Putamen (tissue), 1 donor: ENCODE measurements around the gene PRKAR1B.

ENCODE experiments used
- DNase-seq: peaks from one replicate; pipeline ENCODE4 v3.0.0-alpha.2; 2016; ENCODE audit warnings: low spot score

The PRKAR1B gene

DNA sequence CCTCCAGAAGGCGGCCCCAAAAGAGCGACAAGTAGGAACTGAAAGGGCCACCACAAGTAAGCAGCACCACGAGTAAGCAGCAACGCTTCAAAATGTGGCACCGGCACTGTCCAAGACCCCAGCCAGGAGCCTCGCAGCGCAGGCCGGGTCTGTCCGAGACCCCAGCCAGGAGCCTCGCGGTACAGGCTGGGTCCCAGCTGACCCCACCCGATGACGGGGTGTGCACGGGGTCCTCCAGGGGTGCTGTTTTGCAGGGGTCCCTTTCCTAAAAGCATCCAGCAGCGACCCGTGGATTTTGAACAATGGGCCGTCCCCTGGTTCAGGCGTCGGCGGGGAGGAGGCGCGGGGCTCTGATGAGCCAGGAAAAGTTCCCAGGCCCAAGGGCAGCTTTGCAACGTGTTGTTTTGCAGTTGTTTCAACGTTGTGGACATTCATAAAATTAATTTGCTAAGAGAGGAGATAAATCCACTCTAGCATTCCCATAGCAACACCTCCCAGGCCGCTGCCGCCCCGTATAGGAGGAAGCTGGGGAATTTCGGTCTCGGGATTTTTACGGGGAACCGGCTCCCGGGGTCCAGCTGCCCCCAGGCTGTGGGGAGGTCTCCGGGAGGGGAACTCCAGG is 155.9 kb downstream of the PRKAR1B start:
- no peak for DNase-seq

- no peak for DNase-seq
These were observed 156.3 kb downstream of the PRKAR1B start for GRCh38 chr7:570801-571070.

- DNase-seq: no peak
These were observed 156.9 kb downstream of the PRKAR1B start for GRCh38 chr7:569996-570800.

DNA sequence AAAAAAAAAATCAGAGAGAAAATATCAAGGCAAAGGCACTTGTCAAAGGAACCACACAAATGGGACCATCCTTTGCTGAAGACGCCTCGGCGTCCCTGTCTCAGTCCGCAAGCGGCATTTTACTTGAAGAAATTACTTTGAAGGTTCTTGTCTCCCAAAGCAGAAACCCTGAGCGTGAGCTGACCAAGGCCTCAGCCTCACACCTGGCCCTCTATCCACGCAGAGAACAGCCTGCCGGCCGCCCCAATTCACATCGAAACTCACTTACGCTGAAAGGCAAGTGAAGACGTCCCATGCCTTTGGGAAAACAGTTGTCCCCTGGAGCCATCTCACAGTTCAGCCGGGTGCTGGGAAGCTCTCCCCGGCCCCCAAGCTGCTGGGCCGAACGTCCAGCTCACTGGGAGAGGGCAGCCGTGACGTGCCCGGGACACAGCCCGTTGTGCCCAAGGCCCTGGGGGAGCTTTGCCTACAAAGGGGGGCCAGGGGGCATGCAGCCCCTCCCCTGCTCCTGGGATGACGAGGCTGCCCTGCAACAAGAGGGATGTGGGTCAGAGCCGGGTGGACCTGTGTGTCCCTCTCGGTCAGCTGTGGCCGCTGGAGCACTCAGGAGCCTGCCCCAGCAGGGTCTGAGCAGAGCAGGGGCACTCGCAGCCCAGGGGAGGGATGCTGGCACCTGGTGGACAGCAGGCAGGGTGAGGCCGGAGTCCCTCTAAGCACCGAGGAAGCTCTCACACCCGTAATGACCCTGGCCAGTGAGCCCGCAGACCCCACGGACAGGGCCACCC is 157.8 kb downstream of the PRKAR1B start:
- DNase-seq: no peak

- DNase-seq: no peak
These were observed 158.8 kb downstream of the PRKAR1B start for GRCh38 chr7:568031-568951.

- DNase-seq: no peak
These were observed 159.7 kb downstream of the PRKAR1B start for GRCh38 chr7:567305-567883.

GRCh38 chr7:566100-566499 is 161.0 kb downstream of the PRKAR1B start:
- no peak for DNase-seq

GRCh38 chr7:564176-564865 is 162.8 kb downstream of the PRKAR1B start:
- no peak for DNase-seq

- no peak for DNase-seq
These were observed 163.4 kb downstream of the PRKAR1B start for GRCh38 chr7:563629-564170.

- DNase-seq: no peak
These were observed 164.1 kb downstream of the PRKAR1B start for GRCh38 chr7:562789-563628.

- no peak for DNase-seq
These were observed 164.8 kb downstream of the PRKAR1B start for GRCh38 chr7:562374-562675.

- no peak for DNase-seq
These were observed 165.3 kb downstream of the PRKAR1B start for GRCh38 chr7:561631-562373.

GRCh38 chr7:560966-561630 is 166.0 kb downstream of the PRKAR1B start:
- DNase-seq: no peak

DNA sequence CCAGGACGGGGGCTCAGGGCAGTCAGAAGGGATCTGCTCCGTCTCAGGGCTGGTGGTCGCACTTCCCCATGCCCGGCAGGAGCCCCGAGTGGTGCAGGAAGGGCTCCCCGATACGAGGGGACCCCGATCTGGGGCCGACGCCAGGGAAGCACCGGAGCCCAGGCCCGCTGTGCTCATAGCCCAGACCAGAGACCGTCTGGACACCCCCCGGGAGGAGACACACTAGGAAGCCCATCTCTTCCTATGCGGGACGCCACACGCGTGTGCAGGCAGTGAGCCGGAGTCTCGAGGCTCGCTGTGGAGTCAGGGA is 167.7 kb downstream of the PRKAR1B start:
- DNase-seq: no peak

- DNase-seq: no peak
These were observed 169.6 kb downstream of the PRKAR1B start for GRCh38 chr7:557558-557881.

GRCh38 chr7:556837-557557 is 170.1 kb downstream of the PRKAR1B start:
- no peak for DNase-seq

DNA sequence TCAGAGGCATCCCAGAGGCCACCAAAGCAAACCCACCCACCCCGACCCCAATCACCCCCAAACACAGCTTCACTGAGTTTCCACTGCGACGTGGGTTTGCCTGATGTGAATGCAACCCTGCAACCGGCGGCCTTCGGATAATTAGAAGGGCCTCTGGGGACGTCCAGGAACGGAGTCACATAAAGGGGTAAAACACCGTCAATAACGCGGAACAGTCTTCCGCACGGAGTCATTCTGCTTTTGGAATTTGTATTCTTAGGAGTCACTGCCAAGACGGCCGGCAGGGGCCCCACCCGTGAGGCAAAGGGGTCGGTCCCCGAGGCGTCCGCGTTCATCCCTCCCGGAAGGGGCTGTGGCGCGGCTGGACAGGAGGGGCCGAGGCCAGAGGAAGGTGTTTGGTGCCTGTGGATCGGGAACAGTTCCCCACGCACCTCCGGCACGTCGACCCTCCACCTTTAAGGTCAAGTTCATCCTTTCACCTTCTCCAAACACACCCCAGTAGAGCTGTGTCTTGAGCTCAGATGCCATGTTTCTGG is 170.7 kb downstream of the PRKAR1B start:
- DNase-seq: no peak

DNA sequence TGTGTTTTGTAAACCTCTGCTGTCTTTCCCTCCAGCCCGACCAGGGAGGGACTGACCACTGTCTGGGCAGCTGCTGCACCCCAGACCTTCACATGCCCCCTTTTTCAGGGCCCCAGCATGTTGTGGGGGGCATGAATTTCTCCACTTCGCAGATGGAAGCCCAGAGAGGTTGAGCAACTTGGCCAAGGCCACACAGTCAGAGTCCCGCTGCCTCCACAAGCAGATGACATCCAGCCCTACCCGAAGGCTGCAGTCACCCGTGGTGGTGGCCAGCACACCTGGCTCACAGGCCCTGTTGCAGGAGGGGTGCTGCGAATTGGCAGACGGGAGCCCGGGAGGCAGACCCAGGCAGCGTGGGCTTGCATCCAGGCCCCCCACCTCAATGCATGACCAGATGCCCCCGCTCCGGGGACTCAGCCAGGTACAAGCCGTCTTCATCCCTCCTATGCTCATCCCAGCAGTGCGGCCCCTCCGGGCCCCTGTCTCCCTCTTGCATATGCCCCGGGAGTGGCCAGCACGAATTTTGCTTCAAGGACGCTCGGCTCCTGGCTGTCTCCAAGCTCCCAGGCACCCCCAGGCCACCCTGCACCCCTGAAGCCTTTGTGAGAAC is 171.4 kb downstream of the PRKAR1B start:
- no peak for DNase-seq
